GM21423 (cell line): ENCODE measurements around the gene LYRM4.
A peak's percentile ranks its signal among the peaks of the same experiment; 100 is the strongest.
"Not testable (repeated sequence)": the region's sequence is repeated elsewhere in the genome, so short reads cannot be mapped to it uniquely, and the experiment has no call there.

Source experiments
- ATAC-seq: cut with Tn5 transposase; IDR thresholded peaks from one replicate; pipeline ENCODE4 v1.9.1; 2021; ENCODE audit warnings: mild to moderate bottlenecking, moderate library complexity; ENCODE audit not compliant: unreplicated experiment

Gene LYRM4

DNA sequence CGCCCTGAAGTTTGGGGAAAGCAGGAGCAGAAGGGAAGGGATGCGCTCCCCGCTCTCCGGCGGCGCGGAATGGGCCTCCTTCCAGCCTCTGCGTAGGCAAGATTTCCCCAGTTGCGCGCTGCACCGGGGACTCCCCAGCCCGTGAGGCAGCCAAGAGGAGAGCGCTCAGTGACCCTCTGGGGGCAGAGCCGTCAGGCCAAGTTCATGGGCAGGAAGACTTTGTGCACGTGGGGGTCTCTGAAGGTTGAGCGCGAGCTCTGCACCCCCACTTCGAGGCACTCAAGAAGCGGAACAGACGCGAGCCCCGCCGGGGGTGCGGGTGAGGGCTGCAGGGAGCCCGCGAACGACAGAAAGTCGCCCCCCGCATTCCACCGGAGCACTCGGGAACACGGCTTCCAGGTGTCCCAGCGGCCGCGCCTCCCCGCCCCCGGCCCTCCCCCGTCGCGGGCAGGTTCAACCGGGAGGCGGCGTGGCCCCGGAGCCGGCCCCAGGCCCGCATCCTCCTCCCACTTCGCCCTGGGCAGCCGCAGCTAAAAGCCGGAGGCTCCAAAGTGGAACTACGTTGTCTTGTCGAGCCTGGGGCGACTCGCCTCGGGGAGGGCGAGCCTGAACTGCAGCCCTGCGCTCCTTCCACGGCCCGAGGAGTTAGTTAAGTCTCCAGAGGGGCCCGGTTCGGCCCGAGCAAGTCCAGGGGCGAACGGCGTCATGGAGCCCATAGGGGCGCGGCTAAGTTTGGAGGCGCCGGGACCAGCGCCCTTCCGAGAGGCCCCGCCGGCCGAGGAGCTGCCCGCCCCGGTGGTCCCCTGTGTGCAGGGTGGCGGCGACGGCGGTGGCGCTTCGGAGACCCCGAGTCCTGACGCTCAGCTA lies 175.7 kb downstream of the LYRM4 start, which contains the start of gene PPP1R3G:
Gene PPP1R3G (plus strand): TSS at position 561 of the 867 bp plus-strand sequence. CDS start 145 bp downstream, at position 706.
- peak; percentile 41 for ATAC-seq

DNA sequence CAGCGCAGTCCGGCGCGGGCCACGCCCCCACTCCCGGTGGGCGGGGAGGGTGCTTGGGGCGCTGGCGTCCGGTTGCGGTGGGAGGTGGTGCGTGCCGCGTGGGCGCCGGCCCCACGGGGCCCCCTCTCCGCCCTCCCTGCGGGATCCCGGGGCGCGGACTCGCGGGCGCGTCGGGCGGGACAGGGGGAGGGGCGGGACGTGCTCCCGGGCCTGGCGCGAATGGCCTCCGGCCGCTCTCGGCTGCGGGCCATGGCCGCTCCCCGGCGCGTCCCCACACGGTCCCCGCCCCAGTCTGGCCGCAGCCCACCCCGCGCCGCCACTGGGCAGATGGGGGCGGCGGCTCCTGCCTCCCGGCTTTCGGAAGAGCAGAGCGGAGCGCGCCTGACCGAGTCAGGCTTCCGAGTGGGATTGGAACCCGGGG lies 176.4 kb downstream of the LYRM4 start:
- ATAC-seq = peak; percentile 35

DNA sequence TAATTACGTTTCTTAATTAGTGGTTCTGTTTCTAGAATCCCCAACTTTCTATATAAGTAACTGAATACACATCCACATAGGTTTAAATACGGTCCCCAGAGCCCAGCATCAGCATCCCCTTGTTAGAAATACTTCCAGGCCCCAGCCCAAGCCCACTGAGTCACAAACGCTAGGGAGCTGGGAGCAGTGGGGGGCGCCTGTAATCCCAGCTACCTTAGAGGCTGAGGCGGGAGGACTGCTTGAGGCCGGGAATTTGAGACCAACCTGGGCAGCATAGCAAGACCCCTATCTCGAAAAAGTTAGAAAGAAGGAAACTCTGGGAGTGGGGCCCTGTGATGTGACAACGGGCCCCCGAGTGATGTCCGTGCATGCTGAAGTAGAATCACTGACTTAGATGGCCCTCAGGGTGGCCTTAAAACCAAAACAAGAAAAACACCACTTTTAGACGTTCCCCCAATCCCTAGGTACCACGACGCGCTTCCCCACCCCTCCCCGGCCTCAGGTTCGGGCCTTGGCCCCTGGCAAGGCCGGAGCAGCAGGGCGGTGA lies 176.9 kb downstream of the LYRM4 start:
- no peak for ATAC-seq

DNA sequence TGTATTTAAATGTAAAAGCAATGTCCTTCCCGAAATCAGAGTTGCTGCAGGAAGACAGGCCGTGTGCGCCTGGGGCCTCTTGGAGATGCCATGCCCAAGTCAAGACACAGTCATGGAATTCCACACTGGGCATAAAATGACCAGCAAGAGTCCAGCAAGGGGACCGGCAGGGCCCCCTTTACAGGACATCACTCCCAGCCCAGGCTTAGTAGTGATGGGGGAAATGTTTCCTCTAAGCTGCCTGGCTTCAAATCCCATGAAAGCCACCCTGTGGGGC lies 177.5 kb downstream of the LYRM4 start:
- ATAC-seq = no peak

DNA sequence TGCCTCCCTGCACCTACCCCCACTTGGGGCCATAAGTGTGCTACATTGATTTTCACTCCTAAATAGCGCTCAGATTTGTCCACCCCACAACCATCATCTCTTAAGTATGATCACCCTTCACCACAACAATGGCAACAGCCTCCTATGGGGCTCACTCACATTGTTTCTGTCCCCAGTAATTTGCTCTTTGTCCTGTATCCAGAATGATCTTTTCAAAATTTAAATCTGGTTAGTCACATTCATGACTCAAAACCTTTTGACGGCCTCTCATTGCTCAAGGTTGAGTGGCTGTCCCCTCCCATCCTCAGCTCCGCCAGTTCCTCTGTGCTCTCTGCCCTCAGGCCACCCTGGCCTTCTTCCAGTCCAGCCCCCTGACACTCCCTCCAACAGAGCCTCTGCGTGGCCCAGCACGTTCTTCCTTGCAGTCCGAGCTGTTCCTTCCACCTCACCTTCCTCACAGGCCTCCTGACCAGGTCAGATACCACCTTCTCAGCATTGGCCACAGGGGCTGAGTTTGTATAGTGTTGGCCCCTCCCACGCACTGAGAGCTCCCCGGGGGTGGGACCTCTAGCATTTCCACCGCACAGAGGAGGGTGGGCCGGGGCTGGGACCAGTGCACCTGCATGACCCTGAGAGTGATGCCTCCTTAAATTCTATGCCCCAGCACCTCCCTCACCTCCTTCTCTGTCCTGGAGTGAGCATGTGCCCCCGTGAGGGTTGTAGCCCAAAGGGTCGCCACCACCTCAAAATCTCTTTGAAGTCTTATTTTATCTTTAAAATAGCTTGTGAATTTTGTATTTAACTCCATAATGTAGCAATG lies 178.1 kb downstream of the LYRM4 start:
- ATAC-seq = no peak

DNA sequence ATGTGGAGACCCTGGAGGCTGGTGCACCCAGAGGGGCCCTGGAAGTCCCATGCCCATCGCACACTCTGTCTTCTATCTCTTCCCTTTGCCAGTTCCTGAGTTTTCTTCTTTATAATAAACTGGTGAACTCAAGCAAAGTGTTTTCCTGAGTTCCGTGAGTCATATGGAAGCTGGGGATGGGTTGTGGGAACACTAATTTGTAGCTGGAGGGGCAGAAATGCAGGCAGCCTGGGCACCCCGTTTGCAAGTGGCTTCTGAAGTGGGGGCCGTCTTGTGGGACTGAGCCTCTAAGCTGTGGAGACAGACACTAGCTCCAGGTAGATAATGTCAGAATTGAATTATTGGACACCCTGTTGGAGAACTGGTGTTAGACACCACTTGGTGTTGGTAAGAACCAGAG lies 178.8 kb downstream of the LYRM4 start:
- ATAC-seq = no peak

DNA sequence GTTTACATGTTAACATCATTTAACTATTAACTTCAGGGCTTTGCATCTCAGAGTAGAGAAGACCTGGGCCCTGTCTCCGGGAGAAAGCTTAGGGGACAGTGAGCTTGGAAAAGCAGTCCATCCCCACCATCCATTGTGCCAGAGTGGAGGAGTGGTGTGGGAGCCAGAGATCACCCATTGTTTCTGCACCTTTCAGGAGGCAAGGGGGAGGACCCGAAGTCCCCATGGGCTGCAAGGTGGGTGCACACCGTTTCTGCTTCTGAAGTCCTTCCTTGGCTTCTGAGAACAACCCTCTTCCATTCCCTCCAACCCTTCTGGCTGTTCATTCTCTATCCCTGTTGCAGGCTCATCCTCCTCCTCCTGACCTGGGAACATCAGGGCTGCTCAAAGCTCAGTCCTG lies 179.6 kb downstream of the LYRM4 start:
- ATAC-seq = no peak

DNA sequence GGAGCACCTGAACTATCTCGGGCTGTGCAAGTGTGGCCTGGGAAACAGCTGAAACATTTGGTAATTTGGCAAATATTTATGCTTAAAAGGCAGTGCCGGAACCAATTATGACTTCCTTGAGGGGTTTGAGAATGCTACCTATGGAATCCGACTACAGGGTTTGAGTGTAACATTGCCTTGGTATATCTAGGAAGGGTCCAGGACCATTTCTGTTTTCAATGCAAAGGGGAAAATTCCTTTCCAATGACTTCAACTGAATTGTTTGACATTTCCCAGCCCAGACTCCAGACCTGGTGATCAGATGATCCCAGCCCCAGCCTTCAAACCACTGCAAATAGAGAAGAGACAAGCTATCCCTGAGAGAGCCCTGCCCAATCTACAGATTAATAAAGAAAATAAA lies 180.2 kb downstream of the LYRM4 start:
- no peak for ATAC-seq

DNA sequence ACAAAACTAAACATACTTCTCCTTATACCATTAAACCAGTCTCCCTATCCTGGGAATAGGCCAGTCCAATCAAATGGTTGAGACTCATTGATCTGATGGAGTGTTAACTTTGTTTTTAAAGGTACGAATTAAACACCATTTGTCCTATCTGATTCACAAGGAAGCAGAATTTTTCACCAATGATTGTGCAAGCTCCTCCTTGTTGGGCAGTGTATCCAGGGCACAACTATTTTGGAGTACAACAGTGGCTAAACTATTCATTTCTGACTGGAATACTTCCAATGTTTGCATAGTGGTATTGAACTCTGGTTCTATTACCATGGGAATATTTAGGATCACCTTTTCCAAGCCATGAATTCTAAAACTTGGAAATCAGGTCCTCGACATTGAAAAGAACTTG lies 181.1 kb downstream of the LYRM4 start:
- no peak for ATAC-seq

DNA sequence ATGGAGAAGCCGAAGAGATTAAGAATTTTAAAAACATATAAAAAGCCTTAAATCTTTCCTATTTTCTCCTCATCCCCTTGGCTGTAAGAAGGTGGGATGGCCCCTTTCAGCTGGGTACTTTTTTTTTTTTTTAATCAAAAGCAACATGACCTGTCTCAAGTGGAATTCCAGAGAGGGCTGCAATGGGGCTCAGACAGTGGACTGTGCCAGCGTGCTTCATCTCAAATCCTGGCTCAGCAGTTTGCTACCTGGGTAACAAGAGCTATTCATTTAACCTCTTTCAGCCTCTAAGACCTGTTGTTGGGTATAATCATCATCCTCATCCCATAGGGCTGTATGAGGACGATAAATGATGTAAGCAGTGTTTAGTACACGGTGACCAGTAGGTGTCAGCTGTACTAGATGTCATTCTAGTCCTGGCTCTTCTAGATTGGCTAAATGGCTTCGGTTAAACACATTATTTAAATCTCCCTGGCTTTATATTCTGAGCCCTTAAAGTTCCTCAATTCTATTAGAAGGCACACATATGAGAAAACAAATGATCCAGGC lies 182.6 kb downstream of the LYRM4 start:
- ATAC-seq = peak; percentile 49

DNA sequence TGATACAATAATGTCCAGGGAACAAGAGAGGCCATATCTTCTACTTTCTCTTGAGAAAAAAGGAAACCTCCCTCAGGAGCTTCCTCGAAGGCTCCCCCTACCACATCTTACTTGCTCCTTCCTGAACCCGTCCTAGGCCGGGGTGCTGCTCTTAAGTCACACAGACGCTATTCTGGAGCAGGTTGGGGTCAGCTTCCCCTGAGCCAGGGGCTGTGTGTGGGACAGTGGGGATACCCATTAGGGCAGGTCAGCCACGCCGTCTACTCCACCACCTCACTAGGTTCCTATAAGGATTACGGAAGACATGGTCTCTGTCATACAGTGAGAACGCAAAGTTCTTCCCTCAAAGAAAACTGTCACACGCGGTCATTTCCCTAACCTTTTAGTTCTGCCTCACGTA lies 183.8 kb downstream of the LYRM4 start:
- ATAC-seq = no peak

DNA sequence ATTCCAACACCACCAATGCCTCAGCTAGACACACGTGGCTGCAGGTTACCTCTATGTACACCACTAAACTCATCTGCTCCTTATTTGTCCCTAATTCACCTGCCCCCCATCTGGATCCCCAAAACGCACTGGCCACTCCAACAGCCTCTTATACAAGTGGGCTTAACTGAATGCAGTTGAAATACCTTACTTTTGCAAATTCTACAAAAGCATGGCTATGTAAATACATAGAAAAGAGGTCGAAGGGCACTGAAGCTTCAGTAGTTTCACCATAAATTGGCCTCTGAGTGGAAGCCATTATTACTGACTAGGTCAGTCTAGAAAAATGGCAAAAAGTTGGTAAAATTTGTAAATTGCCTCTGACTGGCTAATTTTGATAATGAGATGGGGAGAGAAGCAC lies 186.8 kb downstream of the LYRM4 start:
- ATAC-seq = no peak

DNA sequence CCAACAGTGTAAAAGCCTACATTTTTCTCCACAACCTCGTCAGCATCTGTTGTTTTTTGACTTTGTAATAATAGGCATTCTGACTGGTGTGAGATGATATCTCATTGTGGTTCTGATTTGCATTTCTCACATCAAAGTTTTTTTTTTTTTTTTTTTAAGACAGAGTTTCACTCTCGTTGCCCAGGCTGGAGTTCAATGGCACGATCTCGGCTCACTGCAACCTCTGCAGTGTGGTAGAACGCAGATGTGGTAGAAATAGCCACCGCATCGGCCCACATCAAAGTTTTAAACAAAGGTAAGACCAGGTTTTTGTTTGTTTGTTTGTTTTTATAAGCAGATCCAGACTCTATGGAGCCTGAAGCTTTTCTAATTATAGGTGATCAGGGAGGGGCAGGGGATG lies 188.3 kb downstream of the LYRM4 start:
- ATAC-seq = no peak

DNA sequence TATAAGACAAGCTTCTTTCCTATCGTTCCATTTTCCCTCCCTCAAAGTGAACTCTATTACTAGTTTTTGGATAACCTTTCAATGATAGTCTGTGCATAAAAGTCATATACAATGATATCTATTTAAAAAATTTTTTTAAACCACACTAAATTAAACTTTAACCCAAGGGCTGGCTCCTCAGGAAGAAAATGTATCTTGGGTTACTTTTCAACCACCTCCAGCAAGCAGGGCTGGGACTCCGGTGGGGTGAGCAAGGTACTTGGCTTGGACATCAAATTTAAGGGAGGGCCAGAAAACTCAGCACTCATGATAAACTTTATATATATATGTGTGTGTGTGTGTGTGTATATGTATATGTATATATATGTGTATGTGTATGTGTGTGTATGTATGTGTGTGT lies 189.5 kb downstream of the LYRM4 start:
- ATAC-seq = no peak

DNA sequence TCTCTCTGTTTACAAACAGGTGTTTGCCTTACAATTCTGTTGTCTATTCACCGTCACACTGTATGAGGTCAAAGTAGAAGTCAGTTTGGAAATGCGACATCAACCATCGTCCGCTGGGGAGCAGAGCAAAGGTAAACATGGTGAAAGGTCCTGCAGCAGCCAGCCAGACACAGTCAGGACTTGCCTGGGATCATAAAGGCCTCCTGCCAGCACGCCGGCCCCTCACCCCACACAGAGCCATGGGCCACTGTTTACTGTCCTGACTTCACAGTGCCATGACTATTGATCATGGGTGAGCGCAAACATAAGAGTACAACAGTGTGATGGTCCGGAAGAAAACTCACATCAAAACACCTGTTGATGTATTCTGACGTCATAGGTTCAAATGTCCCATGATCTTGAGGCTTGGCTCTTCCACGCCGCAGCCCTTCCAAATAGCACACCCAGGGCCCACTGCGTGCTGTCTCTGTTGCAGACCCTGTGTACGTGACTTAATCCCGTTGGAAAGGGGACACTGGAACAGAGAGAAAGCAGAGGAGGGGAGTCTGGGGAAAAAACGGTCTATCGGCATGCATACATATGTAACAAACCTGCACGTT lies 192.5 kb downstream of the LYRM4 start:
- ATAC-seq = no peak

DNA sequence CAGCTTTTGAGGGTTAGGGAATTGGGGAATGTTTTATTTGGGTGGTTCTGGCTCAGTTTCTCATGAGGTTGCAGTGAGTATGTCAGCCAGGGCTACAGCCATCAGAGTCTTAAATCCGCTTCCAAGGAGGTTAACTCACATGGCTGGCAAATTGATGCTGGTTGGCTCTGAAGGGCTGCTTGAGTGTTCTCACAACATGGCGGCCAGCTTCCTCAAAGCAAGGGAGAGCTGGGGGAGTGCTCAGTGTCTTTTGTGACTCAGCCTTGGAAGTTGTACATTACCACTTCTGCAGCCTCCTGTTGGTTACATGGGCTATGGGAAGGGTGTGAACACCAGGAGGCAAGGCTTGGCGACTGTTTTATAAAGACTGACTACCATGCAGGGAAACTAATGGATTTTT lies 193.4 kb downstream of the LYRM4 start:
- ATAC-seq = no peak

DNA sequence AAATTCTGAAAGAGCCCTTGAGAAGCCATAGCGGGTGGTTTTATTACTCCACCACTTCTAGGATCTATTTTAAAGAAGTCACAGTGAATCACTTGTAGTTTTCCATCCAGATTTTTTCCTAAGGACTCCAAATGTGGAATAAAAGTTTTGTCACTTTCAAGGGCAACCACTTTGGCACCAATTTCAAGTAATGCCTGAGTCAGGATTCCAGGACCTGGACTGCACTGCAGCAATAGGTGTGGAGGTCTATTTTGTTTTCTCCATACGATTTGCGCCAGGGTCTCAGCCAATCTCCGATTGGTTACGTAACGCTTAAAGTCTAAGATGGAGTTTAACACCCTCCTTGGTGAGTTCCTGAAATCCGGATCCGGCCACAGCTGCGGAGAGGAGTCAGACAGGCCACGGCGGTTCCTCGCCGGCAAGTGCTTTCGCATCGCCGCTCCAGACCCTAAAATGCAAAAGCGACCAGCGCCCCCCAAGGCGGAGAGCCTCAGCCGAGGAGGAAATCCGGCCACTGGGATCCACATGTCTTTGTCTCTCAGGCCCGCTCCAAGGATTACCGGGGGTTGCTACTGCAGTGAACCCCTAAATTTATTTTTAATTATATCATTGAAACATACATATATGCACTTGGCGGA lies 194.2 kb downstream of the LYRM4 start:
- ATAC-seq = no peak

DNA sequence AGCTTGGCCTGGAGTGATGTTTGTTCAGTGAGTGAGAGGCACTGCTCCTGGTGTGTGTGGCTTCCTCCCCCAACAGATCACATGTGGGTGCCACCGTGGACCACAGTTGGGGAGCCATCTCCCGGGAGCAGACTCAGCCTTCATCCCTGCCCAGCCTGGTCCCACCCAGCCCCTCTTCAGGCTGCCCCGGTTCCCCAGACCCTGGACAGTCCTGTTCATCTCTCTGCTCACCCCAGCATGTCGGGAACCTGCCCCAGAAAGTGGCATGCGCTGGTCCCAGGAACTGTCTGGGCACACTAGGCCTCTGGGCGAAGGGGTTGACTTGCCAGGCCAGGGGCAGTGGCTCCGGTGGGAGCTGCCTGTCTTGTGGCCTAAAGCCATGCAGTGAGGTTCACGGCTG lies 197.1 kb downstream of the LYRM4 start:
- no peak for ATAC-seq

DNA sequence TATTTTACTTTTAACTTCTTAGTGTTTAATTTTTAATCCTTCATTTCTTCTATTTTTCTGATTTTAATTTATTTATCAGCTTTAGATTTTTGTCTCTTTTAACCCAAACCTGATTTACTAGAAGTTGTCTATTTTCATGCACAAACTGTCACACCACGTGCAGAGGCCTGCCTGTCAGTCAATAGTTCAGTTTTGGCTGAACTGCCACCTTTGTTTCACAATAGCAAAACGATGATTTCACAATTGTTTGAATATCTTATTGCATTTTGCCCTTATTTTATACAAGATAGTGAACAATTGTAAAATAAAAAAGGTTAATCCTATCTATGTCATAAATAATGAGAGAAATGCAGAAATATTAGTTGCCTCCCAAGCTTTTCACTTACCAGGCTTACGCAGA lies 199.6 kb downstream of the LYRM4 start:
- ATAC-seq = no peak

DNA sequence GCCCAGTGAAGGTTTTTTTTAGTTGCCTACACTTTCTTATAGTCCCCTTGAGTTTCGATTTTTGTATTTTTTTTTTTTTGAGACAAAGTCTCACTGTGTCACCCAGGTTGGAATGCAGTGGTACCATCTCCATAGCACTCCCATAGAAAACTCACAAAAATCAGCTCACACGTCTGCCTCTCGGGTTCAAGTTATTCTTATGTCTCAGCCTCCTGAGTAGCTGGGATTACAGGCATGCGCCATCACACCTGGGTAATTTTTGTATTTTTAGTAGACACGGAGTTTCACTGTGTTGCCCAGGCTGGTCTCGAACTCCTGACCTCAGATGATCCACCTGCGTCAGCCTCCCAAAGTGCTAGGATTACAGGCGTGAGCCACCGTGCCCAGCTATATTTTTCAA lies 200.3 kb downstream of the LYRM4 start:
- ATAC-seq = not testable (repeated sequence)
